Spinal cord (tissue), 10 donors: ENCODE measurements around the gene IFNLR1. TPM values are rescaled to one million over a fixed set of nuclear protein-coding genes. Genes with fewer than 3 reads are reported as not detected.

ENCODE experiments used
- DNase-seq, 6 donors: peaks; one replicate each; pipeline versions ENCODE4 v3.0.0 to v3.0.0-alpha.2; 2013 to 2015; ENCODE audit warnings: low spot score in 6 of 6, low read depth in 4 of 6
- H3K27ac ChIP-seq: one replicate; pipeline ENCODE4 v1.5.1; 2013; ENCODE audit warnings: low read depth, low read length, control low read depth
- H3K27me3 ChIP-seq: one replicate; pipeline ENCODE4 v1.6.1; 2013; ENCODE audit warnings: low read length; ENCODE audit not compliant: control insufficient read depth, insufficient read depth
- H3K36me3 ChIP-seq: one replicate; pipeline ENCODE4 v1.6.1; 2013; ENCODE audit warnings: low read length; ENCODE audit not compliant: control insufficient read depth, insufficient read depth
- H3K4me1 ChIP-seq: one replicate; pipeline ENCODE4 v1.6.1; 2013; ENCODE audit warnings: low read length; ENCODE audit not compliant: control insufficient read depth, insufficient read depth
- H3K4me3 ChIP-seq: one replicate; pipeline ENCODE4 v1.5.1; 2013; ENCODE audit warnings: low read depth, low read length, control low read depth
- H3K9me3 ChIP-seq: one replicate; pipeline ENCODE4 v1.6.1; 2013; ENCODE audit warnings: low read length; ENCODE audit not compliant: control insufficient read depth, insufficient read depth
- WGBS: methylation state at CpG from one replicate; pipeline ENCODE4 v1.1.5; 2013; ENCODE audit warnings: missing lambda C conversion rate; ENCODE audit not compliant: insufficient coverage; 5-methylcytosine and 5-hydroxymethylcytosine counted together
- polyA plus RNA-seq, 2 donors: library from polyadenylated mRNA; unstranded; fragments of 120-200 nt; gene quantifications; one replicate each; pipeline ENCODE4 v1.2.1, GENCODE V29; 2013; ENCODE audit not compliant: insufficient read length in 2 of 2
- total RNA-seq, 2 donors: library from RNA; depleted of rRNA in 1 of 2; stranded (reverse); fragments of 120-200 nt in 1 of 2; fragments of >200 nt in 1 of 2; gene quantifications; one replicate each; pipeline versions ENCODE4 v1.2.3 to v1.2.4, GENCODE V29; 2013 to 2014
- donor health status: healthy.

Gene IFNLR1
- total and polyA plus RNA-seq, 4 donors = 0.59 to 1.6 (median 0.73) TPM

GRCh38 chr1:24120965-24121364, 66.1 kb downstream of the IFNLR1 start:
- peaks cover 2% of the 10 kb centered on the region for H3K27me3 ChIP-seq
- no peak overlapping the region for H3K27ac ChIP-seq
- no peak for DNase-seq
- WGBS = 47% methylated on average over 3 of the region's 3 CpGs
- peaks cover 10% of the 10 kb centered on the region for H3K4me1 ChIP-seq
- H3K36me3 ChIP-seq = no peaks in the 10 kb centered on the region
- no peaks in the 10 kb centered on the region for H3K9me3 ChIP-seq
- H3K4me3 ChIP-seq = no peak overlapping the region

- 36% methylated on average over 10 of the region's 17 CpGs for WGBS
- H3K9me3 ChIP-seq = no peaks in the 10 kb centered on the region
- H3K27ac ChIP-seq = no peak overlapping the region
- peaks cover 10% of the 10 kb centered on the region for H3K4me1 ChIP-seq
- no peak overlapping the region for H3K4me3 ChIP-seq
- peaks cover under 1% of the 10 kb centered on the region for H3K27me3 ChIP-seq
- DNase-seq = peak in 1 of 6 donors; percentile 23
- H3K36me3 ChIP-seq = no peaks in the 10 kb centered on the region
Measured at GRCh38 chr1:24119859-24120756, 67.0 kb downstream of the IFNLR1 start.

GRCh38 chr1:24119489-24119858, 67.6 kb downstream of the IFNLR1 start:
- Histone ChIP-seq H3K4me3 (no peak overlapping the region), H3K4me1 (peaks cover 10% of the 10 kb centered on the region), H3K9me3 (no peaks in the 10 kb centered on the region), H3K36me3 (no peaks in the 10 kb centered on the region), H3K27ac (no peak overlapping the region), H3K27me3 (no peaks in the 10 kb centered on the region)
- 83% methylated on average over 2 of the region's 5 CpGs for WGBS
- no peak for DNase-seq

DNA sequence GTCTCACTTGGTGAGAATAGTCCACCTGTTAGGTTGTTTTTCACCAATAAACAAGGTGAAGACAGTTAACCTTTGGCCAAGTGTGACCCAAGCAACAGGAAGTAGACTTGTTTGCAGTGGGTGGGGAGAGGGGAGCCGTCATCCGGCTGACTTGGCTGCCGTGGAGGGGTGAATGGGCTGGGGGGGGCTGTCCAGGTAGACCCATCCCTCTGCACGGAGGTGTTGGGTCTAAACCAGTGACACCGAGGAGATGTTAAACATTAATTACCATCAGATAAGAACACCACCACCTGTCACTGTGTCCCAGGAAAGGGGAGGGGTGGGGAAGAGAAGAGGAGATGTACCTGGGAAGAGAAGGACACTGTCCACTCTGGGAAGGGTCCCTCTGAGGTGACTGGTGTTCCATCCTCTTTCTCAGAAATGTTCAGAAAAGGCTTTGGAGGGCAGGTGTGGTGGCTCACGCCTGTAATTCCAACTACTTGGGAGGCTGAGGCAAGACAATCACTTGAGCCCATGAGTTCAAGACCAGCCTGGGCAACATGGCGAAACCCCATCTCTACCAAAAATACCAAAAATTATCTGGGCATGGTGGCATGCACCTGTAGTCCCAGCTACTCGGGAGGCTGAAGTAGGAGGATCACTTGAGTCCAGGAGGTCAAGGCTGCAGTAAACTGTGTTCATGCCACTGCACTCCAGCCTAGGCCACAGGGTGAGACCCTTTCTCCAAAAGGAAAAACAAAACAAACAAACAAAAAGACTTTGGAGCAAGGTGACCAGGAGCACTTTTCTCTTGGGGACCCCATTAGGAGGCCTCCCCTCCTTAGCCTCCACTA, 68.5 kb downstream of the IFNLR1 start:
- no peak for DNase-seq
- peaks cover 2% of the 10 kb centered on the region for H3K27me3 ChIP-seq
- H3K4me3 ChIP-seq = no peak overlapping the region
- no peaks in the 10 kb centered on the region for H3K9me3 ChIP-seq
- no peak overlapping the region for H3K27ac ChIP-seq
- WGBS = 75% methylated on average over 5 of the region's 8 CpGs
- no peaks in the 10 kb centered on the region for H3K36me3 ChIP-seq
- peaks cover 10% of the 10 kb centered on the region for H3K4me1 ChIP-seq

GRCh38 chr1:24117722-24118409, 69.2 kb downstream of the IFNLR1 start:
- H3K27me3 ChIP-seq = peaks cover 2% of the 10 kb centered on the region
- H3K9me3 ChIP-seq = no peaks in the 10 kb centered on the region
- H3K4me1 ChIP-seq = peaks cover 11% of the 10 kb centered on the region
- H3K27ac ChIP-seq = no peak overlapping the region
- no peak for DNase-seq
- 92% methylated on average over 10 of the region's 14 CpGs for WGBS
- no peaks in the 10 kb centered on the region for H3K36me3 ChIP-seq
- no peak overlapping the region for H3K4me3 ChIP-seq

- Histone ChIP-seq H3K27me3 (peaks cover 9% of the 10 kb centered on the region), H3K9me3 (no peaks in the 10 kb centered on the region), H3K27ac (no peak overlapping the region), H3K4me3 (no peak overlapping the region), H3K4me1 (peaks cover 18% of the 10 kb centered on the region), H3K36me3 (no peaks in the 10 kb centered on the region)
- no peak for DNase-seq
- WGBS = no CpG with 5 or more reads among the region's 2 CpGs
Measured at GRCh38 chr1:24117132-24117531, 70.0 kb downstream of the IFNLR1 start.

GRCh38 chr1:24114753-24115152, 72.3 kb downstream of the IFNLR1 start:
- no peak overlapping the region for H3K27ac ChIP-seq
- peaks cover 25% of the 10 kb centered on the region for H3K4me1 ChIP-seq
- DNase-seq = no peak
- no peaks in the 10 kb centered on the region for H3K36me3 ChIP-seq
- peaks cover 10% of the 10 kb centered on the region for H3K27me3 ChIP-seq
- H3K4me3 ChIP-seq = no peak overlapping the region
- 81% methylated on average over 5 of the region's 6 CpGs for WGBS
- H3K9me3 ChIP-seq = no peaks in the 10 kb centered on the region

DNA sequence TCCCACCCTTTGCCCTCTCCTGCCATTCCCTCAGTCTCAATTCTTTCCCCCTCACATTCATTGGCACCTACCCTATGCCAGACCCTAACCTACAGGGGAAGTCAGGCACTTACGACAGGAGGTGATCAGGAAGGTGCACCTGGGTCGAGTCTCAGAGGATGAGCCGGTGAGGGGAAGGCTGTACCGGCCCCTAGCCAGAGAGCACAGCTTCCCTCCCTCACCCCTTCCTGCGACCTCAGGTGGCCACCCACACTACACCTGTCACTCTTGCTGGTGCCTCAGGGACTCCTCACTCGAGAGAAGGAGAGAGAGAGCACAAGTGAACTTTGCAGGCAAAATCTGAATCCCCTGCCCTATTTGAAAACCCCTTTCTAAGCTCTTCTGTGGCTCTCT, 73.5 kb downstream of the IFNLR1 start:
- H3K4me3 ChIP-seq = no peak overlapping the region
- no peak for DNase-seq
- no peaks in the 10 kb centered on the region for H3K36me3 ChIP-seq
- peaks cover 28% of the 10 kb centered on the region for H3K4me1 ChIP-seq
- peaks cover 10% of the 10 kb centered on the region for H3K27me3 ChIP-seq
- no peaks in the 10 kb centered on the region for H3K9me3 ChIP-seq
- 81% methylated on average over 6 of the region's 6 CpGs for WGBS
- H3K27ac ChIP-seq = no peak overlapping the region

DNA sequence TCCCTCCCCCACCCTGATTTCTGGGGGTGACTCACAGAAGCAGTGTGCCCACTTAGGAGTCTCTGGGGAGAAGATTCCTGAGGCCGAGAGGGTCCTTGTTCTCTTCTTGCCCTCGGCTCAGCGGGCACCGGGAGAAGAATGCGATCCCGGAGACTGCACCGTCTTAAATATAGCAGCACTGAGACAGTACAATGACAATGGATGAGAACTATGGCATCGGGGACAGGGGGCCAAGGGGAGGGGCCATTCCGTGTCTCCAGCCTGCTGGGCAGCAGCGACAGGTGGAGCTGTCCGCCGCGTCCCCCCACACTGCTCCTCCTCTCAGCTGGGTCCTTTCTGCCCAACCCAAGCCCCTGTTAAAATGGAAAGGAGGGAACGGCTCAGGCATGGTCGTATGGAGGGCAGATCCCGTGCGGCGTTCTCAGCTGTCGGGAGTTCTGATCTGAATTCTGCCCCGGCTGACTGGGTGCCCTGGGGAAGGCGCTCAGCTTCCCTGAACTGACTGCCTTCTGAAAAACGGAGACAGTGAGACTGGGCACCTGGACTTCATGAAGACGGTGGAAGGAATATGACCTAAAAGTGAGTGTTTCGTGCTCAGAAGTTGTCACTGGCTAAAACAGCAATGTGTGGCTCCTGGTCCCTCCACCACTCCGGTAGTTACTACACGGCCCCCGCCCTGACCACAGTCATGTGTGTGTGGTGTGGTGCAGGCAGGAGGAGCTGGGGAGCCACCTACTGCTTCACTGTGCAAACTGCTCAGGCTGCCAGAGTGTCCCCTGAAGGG, 74.9 kb downstream of the IFNLR1 start, which contains the start of gene MYOM3:
Gene MYOM3 (minus strand): TSS at position 140 of the 784 bp plus-strand sequence. CDS start 3,499 bp downstream, outside the sequence.
- peak in 5 of 6 donors; percentile 6 to 72 (median 15) for DNase-seq
- Histone ChIP-seq H3K9me3 (no peaks in the 10 kb centered on the region), H3K27ac (no peak within 1 kb of the TSS), H3K27me3 (peaks cover 10% of the 10 kb centered on the region), H3K36me3 (no peaks in the 10 kb centered on the region), H3K4me3 (peak within 1 kb of the TSS; percentile 6), H3K4me1 (peaks cover 31% of the 10 kb centered on the region)
- 15% methylated on average over 15 of the region's 27 CpGs for WGBS
